ENCODE results near the gene MIEF2.

Gene MIEF2

GRCh38 chr17:18256351-18256750, 4.1 kb upstream of the MIEF2 start:
- in situ Hi-C loops (cut with MboI; ENCODE audit: low sequenced_read_pairs), result no loop called here

GRCh38 chr17:18256776-18257175, 3.7 kb upstream of the MIEF2 start:
- in situ Hi-C loops (cut with MboI; ENCODE audit: low sequenced_read_pairs), result no loop called here

GRCh38 chr17:18257268-18257981, 3.0 kb upstream of the MIEF2 start:
- in situ Hi-C loops (cut with MboI; ENCODE audit: low sequenced_read_pairs), result no loop called here

GRCh38 chr17:18257982-18258355, 2.5 kb upstream of the MIEF2 start:
- in situ Hi-C loops (cut with MboI; ENCODE audit: low sequenced_read_pairs), result no loop called here

GRCh38 chr17:18258356-18259038, 2.0 kb upstream of the MIEF2 start, which contains the start of gene FLII:
Gene FLII (minus strand): TSS chr17:18258738. CDS start chr17:18258690, 48 bp downstream.
- in situ Hi-C loops (cut with MboI; ENCODE audit: low sequenced_read_pairs), result no loop called here

- in situ Hi-C loops (cut with MboI; ENCODE audit: low sequenced_read_pairs), result no loop called here
Measured at GRCh38 chr17:18259621-18260331, 686 bp upstream of the MIEF2 start.

- in situ Hi-C loops (cut with MboI; ENCODE audit: low sequenced_read_pairs), result no loop called here
Measured at GRCh38 chr17:18261146-18261515, 669 bp downstream of the MIEF2 start.

GRCh38 chr17:18261659-18262058, 1.2 kb downstream of the MIEF2 start:
- in situ Hi-C loops (cut with MboI; ENCODE audit: low sequenced_read_pairs), result no loop called here

- in situ Hi-C loops (cut with MboI; ENCODE audit: low sequenced_read_pairs), result no loop called here
Measured at GRCh38 chr17:18262111-18262510, 1.6 kb downstream of the MIEF2 start.

- in situ Hi-C loops (cut with MboI; ENCODE audit: low sequenced_read_pairs), result no loop called here
Measured at GRCh38 chr17:18262641-18263040, 2.2 kb downstream of the MIEF2 start.

- in situ Hi-C loops (cut with MboI; ENCODE audit: low sequenced_read_pairs), result no loop called here
Measured at GRCh38 chr17:18263885-18264682, 3.6 kb downstream of the MIEF2 start.

GRCh38 chr17:18267366-18267765, 6.9 kb downstream of the MIEF2 start:
- in situ Hi-C loops (cut with MboI; ENCODE audit: low sequenced_read_pairs), result no loop called here

- in situ Hi-C loops (cut with MboI; ENCODE audit: low sequenced_read_pairs), result no loop called here
Measured at GRCh38 chr17:18267927-18268711, 7.7 kb downstream of the MIEF2 start.

- in situ Hi-C loops (cut with MboI; ENCODE audit: low sequenced_read_pairs), result no loop called here
Measured at GRCh38 chr17:18270046-18270931, 9.8 kb downstream of the MIEF2 start.

GRCh38 chr17:18277076-18277475, 16.6 kb downstream of the MIEF2 start:
- in situ Hi-C loops (cut with MboI; ENCODE audit: low sequenced_read_pairs), result no loop called here

GRCh38 chr17:18278867-18279266, 18.4 kb downstream of the MIEF2 start:
- in situ Hi-C loops (cut with MboI; ENCODE audit: low sequenced_read_pairs), result no loop called here

GRCh38 chr17:18280249-18280648, 19.8 kb downstream of the MIEF2 start:
- in situ Hi-C loops (cut with MboI; ENCODE audit: low sequenced_read_pairs), result no loop called here

GRCh38 chr17:18280766-18281371, 20.4 kb downstream of the MIEF2 start:
- in situ Hi-C loops (cut with MboI; ENCODE audit: low sequenced_read_pairs), result no loop called here

- in situ Hi-C loops (cut with MboI; ENCODE audit: low sequenced_read_pairs), result no loop called here
Measured at GRCh38 chr17:18281788-18282187, 21.3 kb downstream of the MIEF2 start.

Data from HL-60/S4 treated with phorbol 12-myristate 13-acetate at 8.2 ng/mL for 4 days and 3 days (cell line).